Measurements from ENCODE around the gene ABCA2. TPM values are rescaled to one million over a fixed set of nuclear protein-coding genes. Genes with fewer than 3 reads are reported as not detected.

The ABCA2 gene
- total and polyA plus RNA-seq, 3 donors from 2014 or later, result 33.6 to 65.5 (median 56.0) TPM

DNA sequence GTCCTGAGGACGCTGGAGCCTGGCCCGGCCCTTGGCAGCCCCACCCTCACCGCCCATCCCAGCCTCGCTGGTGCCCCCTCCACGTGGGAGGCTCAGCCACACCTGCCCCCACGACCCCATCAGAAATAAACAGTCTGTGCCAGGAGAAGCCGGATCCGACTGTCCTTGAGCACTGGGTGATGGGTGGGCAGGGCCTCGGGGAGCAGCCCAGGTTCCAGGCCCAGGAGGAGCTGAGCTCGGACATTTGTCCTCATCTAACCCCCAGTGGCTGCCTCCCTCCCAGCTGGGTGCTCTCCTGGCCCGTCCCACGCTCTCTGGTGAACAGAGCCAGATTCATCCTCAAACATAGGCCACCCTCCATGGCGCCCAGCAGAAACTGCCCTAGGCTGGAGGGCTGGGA, 55.3 kb downstream of the ABCA2 start:
- no peaks in the 10 kb centered on the region for H3K27me3 ChIP-seq
- no peaks in the 10 kb centered on the region for H3K9me3 ChIP-seq
- no peak for DNase-seq
- TF ChIP-seq, protein P1, sequence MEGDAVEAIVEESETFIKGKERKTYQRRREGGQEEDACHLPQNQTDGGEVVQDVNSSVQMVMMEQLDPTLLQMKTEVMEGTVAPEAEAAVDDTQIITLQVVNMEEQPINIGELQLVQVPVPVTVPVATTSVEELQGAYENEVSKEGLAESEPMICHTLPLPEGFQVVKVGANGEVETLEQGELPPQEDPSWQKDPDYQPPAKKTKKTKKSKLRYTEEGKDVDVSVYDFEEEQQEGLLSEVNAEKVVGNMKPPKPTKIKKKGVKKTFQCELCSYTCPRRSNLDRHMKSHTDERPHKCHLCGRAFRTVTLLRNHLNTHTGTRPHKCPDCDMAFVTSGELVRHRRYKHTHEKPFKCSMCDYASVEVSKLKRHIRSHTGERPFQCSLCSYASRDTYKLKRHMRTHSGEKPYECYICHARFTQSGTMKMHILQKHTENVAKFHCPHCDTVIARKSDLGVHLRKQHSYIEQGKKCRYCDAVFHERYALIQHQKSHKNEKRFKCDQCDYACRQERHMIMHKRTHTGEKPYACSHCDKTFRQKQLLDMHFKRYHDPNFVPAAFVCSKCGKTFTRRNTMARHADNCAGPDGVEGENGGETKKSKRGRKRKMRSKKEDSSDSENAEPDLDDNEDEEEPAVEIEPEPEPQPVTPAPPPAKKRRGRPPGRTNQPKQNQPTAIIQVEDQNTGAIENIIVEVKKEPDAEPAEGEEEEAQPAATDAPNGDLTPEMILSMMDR (IDR thresholded peaks at IDR 0.05), result no peak
- TF ChIP-seq POLR2A (IDR thresholded peaks at IDR 0.05), result no peak
- peaks cover 85% of the 10 kb centered on the region for H3K4me1 ChIP-seq
- intact Hi-C loops (cut with DNase I; ENCODE audit: low total_unique reads), result no loop called here
- WGBS, 2 donors, result 32 to 52% methylated on average over 11 to 13 of the region's 13 CpGs
- H3K27ac ChIP-seq, result peak overlapping the region; percentile 70 to 76
- H3K36me3 ChIP-seq (ENCODE audit: low read depth, missing control alignments), result no peaks in the 10 kb centered on the region
- H3K4me3 ChIP-seq, result no peak overlapping the region

DNA sequence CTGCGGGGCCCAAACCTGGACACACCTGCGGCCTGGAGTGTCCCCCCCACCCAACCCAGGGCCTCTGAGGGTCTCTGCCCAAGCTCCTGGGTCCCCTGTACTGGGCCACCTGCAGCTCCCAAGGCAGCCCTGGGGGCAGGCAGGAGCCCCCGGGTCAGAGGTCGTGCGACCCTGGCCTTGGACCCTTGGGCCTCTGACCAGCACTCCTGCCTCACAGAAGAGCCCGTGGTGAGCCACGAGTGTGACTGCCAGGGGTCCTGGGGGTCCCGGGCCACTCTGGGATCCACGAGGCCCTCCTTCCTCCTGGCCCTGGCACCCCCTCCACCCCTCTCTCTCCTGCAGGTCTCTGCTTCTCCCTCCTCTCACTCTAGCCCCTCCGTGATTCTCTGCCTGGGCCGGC, 55.7 kb downstream of the ABCA2 start:
- TF ChIP-seq POLR2A (IDR thresholded peaks at IDR 0.05), result no peak
- TF ChIP-seq, protein P1 (IDR thresholded peaks at IDR 0.05), result no peak
- H3K4me3 ChIP-seq, result no peak overlapping the region
- H3K9me3 ChIP-seq, result no peaks in the 10 kb centered on the region
- intact Hi-C loops (cut with DNase I; ENCODE audit: low total_unique reads), result no loop called here
- H3K27ac ChIP-seq, result peak overlapping the region; percentile 70 to 76
- peaks cover 85% of the 10 kb centered on the region for H3K4me1 ChIP-seq
- H3K36me3 ChIP-seq (ENCODE audit: low read depth, missing control alignments), result no peaks in the 10 kb centered on the region
- DNase-seq, result no peak
- WGBS, 2 donors, result 70 to 71% methylated on average over 2 to 11 of the region's 11 CpGs
- H3K27me3 ChIP-seq, result no peaks in the 10 kb centered on the region

DNA sequence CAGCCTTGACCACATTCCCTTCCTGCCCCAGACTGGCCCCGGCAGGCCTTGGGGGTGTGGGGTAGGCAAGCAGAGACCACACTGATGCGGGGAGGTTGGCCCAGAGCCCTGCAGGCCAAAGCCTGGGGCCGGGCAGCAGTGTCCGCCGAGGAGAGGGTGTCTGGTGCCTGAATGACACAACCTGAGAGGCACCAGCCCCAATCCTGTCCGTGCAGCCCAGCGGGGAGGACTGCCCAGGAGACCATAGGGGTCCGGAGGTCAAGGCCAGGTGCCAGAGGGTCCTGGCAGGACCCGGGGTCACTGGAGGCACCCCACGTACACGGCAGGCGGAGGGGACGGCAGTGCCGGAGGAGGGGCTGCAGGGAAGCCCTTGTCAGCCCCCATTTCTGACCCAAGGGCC, 56.3 kb downstream of the ABCA2 start:
- TF ChIP-seq, protein P1 (IDR thresholded peaks at IDR 0.05), result no peak
- no peak for TF ChIP-seq POLR2A (IDR thresholded peaks at IDR 0.05)
- peaks cover 81% of the 10 kb centered on the region for H3K4me1 ChIP-seq
- H3K36me3 ChIP-seq (ENCODE audit: low read depth, missing control alignments), result no peaks in the 10 kb centered on the region
- peak overlapping the region; percentile 70 to 76 for H3K27ac ChIP-seq
- no peaks in the 10 kb centered on the region for H3K27me3 ChIP-seq
- H3K4me3 ChIP-seq, result no peak overlapping the region
- no peak for DNase-seq
- WGBS, 2 donors, result 37 to 59% methylated on average over 9 to 14 of the region's 14 CpGs
- intact Hi-C loops (cut with DNase I; ENCODE audit: low total_unique reads), result no loop called here
- no peaks in the 10 kb centered on the region for H3K9me3 ChIP-seq

- TF ChIP-seq, protein P1 (IDR thresholded peaks at IDR 0.05), result no peak
- TF ChIP-seq POLR2A (IDR thresholded peaks at IDR 0.05), result no peak
- 76% methylated on average over 11 of the region's 11 CpGs; no CpG with 5 or more reads in 1 of the 2 donors for WGBS, 2 donors
Observed at GRCh38 chr9:136970361-136970760, 57.7 kb downstream of the ABCA2 start.

DNA sequence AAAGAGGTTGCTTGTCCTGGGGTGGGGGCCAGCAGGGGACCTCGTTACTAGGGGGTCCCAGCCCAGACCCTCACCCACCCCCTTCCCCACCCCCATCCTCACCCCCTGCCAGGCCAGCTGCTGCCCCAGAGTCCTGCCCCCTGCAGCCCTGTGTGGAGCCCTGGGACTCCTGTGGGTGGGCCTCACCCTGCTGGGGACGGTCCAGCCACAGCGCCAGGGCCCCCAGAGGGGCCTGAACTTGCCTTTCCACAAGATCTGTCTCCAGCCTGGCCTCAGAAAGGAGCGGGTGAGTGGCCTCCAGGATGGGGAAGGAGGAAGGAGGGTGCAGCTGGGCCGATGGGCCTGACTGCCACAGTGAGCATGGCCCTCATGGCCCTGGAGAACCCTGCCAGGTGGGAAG, 58.3 kb downstream of the ABCA2 start:
- intact Hi-C loops (cut with DNase I; ENCODE audit: low total_unique reads), result no loop called here
- 27 to 45% methylated on average over 2 to 5 of the region's 5 CpGs for WGBS, 2 donors

More at GRCh38 chr9:136970361-136970760, 57.7 kb downstream of the ABCA2 start:
- Histone ChIP-seq H3K9me3 (no peaks in the 10 kb centered on the region), H3K27ac (peak overlapping the region in 1 of 2 donors; percentile 76), H3K4me1 (peaks cover 77% of the 10 kb centered on the region), H3K4me3 (no peak overlapping the region), H3K27me3 (no peaks in the 10 kb centered on the region), H3K36me3 (ENCODE audit: low read depth, missing control alignments) (no peaks in the 10 kb centered on the region)
- intact Hi-C loops (cut with DNase I; ENCODE audit: low total_unique reads), result no loop called here
- DNase-seq, result no peak

More for the DNA sequence above, 58.3 kb downstream of the ABCA2 start:
- H3K4me1 ChIP-seq, result peaks cover 72% of the 10 kb centered on the region
- H3K36me3 ChIP-seq (ENCODE audit: low read depth, missing control alignments), result no peaks in the 10 kb centered on the region
- no peaks in the 10 kb centered on the region for H3K9me3 ChIP-seq
- peak overlapping the region; percentile 57 to 76 for H3K27ac ChIP-seq
- no peaks in the 10 kb centered on the region for H3K27me3 ChIP-seq
- TF ChIP-seq, protein P1 (IDR thresholded peaks at IDR 0.05), result no peak
- no peak for TF ChIP-seq POLR2A (IDR thresholded peaks at IDR 0.05)
- DNase-seq, result no peak
- no peak overlapping the region for H3K4me3 ChIP-seq
